Glomerular endothelial cell (primary cell): ENCODE data around the gene SIDT1. TPM values are rescaled to one million over a fixed set of nuclear protein-coding genes. Genes with fewer than 3 reads are reported as not detected.

ENCODE experiments used
- DNase-seq: peaks from one replicate; pipeline ENCODE4 v3.0.0-alpha.2; 2011; ENCODE audit warnings: low read depth, low spot score; ENCODE audit errors: extremely low read depth
- total RNA-seq: library from RNA; depleted of rRNA; stranded (reverse); fragments of >200 nt; gene quantifications from 2 replicates; pipeline ENCODE4 v1.2.3, GENCODE V29; 2015

SIDT1 gene
- total RNA-seq, 1 donor from 2014 or later: 0.99 TPM

- DNase-seq: no peak
Observed at GRCh38 chr3:113676261-113676660, 143.9 kb downstream of the SIDT1 start.

DNA sequence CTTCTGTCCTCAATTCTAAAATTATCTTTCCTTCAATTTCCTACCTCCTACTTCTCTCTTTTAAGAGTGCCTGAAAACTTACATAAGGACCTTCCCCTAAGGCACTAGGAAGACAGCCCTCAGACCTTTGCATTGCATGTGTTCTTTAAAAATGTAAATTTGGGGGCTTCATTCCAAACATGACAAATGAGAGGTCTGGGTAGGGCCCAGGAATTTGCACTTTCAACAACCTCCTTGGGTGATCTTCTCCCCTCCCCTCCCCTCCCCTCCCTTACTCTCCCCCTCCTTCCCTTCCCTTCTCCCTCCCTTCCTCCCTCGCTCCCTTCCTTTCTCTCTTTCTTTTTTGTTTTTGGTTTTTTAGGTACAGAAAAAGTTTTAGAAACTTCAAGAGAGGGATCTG lies 145.4 kb downstream of the SIDT1 start:
- no peak for DNase-seq

GRCh38 chr3:113678773-113679172 lies 146.4 kb downstream of the SIDT1 start:
- no peak for DNase-seq

Other genes with a start within 250 kb of the SIDT1 start
- 3.2 and 5.2 TPM in 2 replicates for gene CFAP44, start 91.1 kb upstream of the SIDT1 start, total RNA-seq
- gene SPICE1, start 17.4 kb upstream of the SIDT1 start, total RNA-seq: 6.1 and 8.8 TPM in 2 replicates
- gene USF3, start 164.1 kb downstream of the SIDT1 start, total RNA-seq: 11.6 and 13.5 TPM in 2 replicates
- 121 and 122 TPM in 2 replicates for gene NAA50, start 213.7 kb downstream of the SIDT1 start, total RNA-seq
- 59.2 and 67.3 TPM in 2 replicates for gene ATP6V1A, start 214.5 kb downstream of the SIDT1 start, total RNA-seq